ENCODE data around the gene KDM2B. TPM values are rescaled to one million over a fixed set of nuclear protein-coding genes. Genes with fewer than 3 reads are reported as not detected.

KDM2B gene
- total and polyA plus RNA-seq, 10 of the 15 experiments (the other 5 are each of a cell fraction or from before 2014, with no cell fraction given), result 13.6 to 124 (median 40.4) TPM

- peaks cover 4 to 6% of the 10 kb centered on the region in 2 experiments; a peak in 3 of 4 replicates for H3K36me3 ChIP-seq (ENCODE audit: control insufficient read depth in 2 of 2, insufficient read depth in 2 of 2, low read length in 1 of 2)
- no peaks in the 10 kb centered on the region for H3K4me1 ChIP-seq (ENCODE audit: control insufficient read depth, insufficient read depth, low read length)
- no peak overlapping the region for H3K9ac ChIP-seq (ENCODE audit: control insufficient read depth, insufficient read depth, low read length)
- peaks cover 1% of the 10 kb centered on the region for H3K79me2 ChIP-seq (ENCODE audit: control insufficient read depth, insufficient read depth, low read length)
- 46% methylated on average over 21 of the region's 21 CpGs for WGBS (ENCODE audit: insufficient coverage, insufficient replicate concordance, low lambda C conversion rate, missing lambda C conversion rate)
- H3K27ac ChIP-seq (ENCODE audit: control insufficient read depth, insufficient read depth), result no peak overlapping the region
- no peak overlapping the region for H3K4me3 ChIP-seq
- no peaks in the 10 kb centered on the region for H3K27me3 ChIP-seq (replicated peaks in 1 of 2; ENCODE audit: control insufficient read depth in 2 of 2, insufficient read depth in 2 of 2, low read length in 1 of 2)
- intact Hi-C loops (cut with micrococcal nuclease; ENCODE audit: unreplicated experiment), result loop anchor here (1.0 to 5.0 kb wide), 4 partner anchors 37 to 182 kb away; no protein-coding TSS in a partner anchor
- H3K4me2 ChIP-seq (ENCODE audit: control insufficient read depth, insufficient read depth), result no peak overlapping the region
- BruUV-seq (replicated peaks), result no TSS peak
- in situ Hi-C loops (cut with MboI), result no loop called here
- DNase-seq (ENCODE audit: low read depth, low spot score) (no peak), ATAC-seq (peak; percentile 94), FAIRE-seq (peak; percentile 75)
- H4K20me1 ChIP-seq (ENCODE audit: control insufficient read depth, insufficient read depth), result no peaks in the 10 kb centered on the region
- no peak overlapping the region for H2AFZ ChIP-seq (ENCODE audit: control insufficient read depth, low read depth, low read length)
- RAD21 ChIA-PET (ENCODE audit: unreplicated experiment), result interaction anchor here (0.9 to 2.9 kb wide), 9 partner anchors 36 to 172 kb away, joined by 3 to 13 read pairs (median 4); partner anchors contain the start of gene ORAI1
- TF ChIP-seq RAD21 (IDR thresholded peaks at IDR 0.05; ENCODE audit: insufficient read depth, low read depth, low read length) (peak; percentile 92), SP1 (IDR thresholded peaks at IDR 0.05; ENCODE audit: low read depth, low read length) (no peak), CTCF (IDR thresholded peaks at IDR 0.05 in 2 of 3, conservative IDR thresholded peaks at IDR 0.05 in 1 of 3; ENCODE audit: control insufficient read depth in 2 of 3, extremely low read depth in 1 of 3, insufficient read depth in 1 of 3, low read depth in 3 of 3, low read length in 3 of 3) (peak; percentile 85 to 96 (median 91)), ZNF384 (IDR thresholded peaks at IDR 0.05; ENCODE audit: borderline replicate concordance, low read depth, low read length) (peak; percentile 11; the same call in 1 of the 2 replicates), SMC3 (IDR thresholded peaks at IDR 0.05; ENCODE audit: borderline replicate concordance, low read length) (peak; percentile 92), SREBF1 (IDR thresholded peaks at IDR 0.05; ENCODE audit: low read length) (no peak), RUNX3 (IDR thresholded peaks at IDR 0.05; ENCODE audit: low read length) (peak; percentile 17; the same call in 1 of the 2 replicates), ZSCAN29 (IDR thresholded peaks at IDR 0.05) (no peak)
- SMC1A ChIA-PET (ENCODE audit: uncharacterized antibody, unreplicated experiment), result interaction anchor here (0.7 to 4.3 kb wide), 16 partner anchors 13 to 241 kb away, joined by 3 to 22 read pairs (median 4); no protein-coding TSS in a partner anchor
- POLR2A ChIA-PET, result interaction anchor here (0.8 kb wide), 1 partner anchor 33 kb away, joined by 3 read pairs; no protein-coding TSS in a partner anchor
- CTCF ChIA-PET, result interaction anchor here (0.9 to 4.7 kb wide), 24 partner anchors 8 to 186 kb away, joined by 3 to 34 read pairs (median 6); partner anchors contain the start of gene MORN3
- no peaks in the 10 kb centered on the region for H3K9me3 ChIP-seq (replicated peaks; ENCODE audit: control insufficient read depth, insufficient read depth, low read length)
These were observed 80.7 kb downstream of the KDM2B start for GRCh38 chr12:121499929-121500793.

All from GM12878 (cell line).